Liver (tissue), 9 donors: ENCODE measurements around the gene FANK1. TPM values are rescaled to one million over a fixed set of nuclear protein-coding genes. Genes with fewer than 3 reads are reported as not detected.

Experiments used
- DNase-seq: peaks from one replicate; pipeline ENCODE4 v3.0.0-alpha.2; 2017; ENCODE audit warnings: low spot score
- H3K27ac ChIP-seq, 2 donors: one replicate each; pipeline ENCODE4 v1.7.0; 2013; ENCODE audit warnings: inconsistent platforms in 2 of 2, low read length in 2 of 2, control low read depth in 1 of 2, low read depth in 1 of 2, mild to moderate bottlenecking in 1 of 2
- H3K27me3 ChIP-seq, 4 donors: one replicate each; pipeline versions ENCODE4 v1.6.1 to v1.7.0; 2013; ENCODE audit warnings: low read length in 3 of 4, inconsistent platforms in 1 of 4, mild to moderate bottlenecking in 1 of 4, moderate library complexity in 1 of 4; ENCODE audit not compliant: control insufficient read depth in 4 of 4, insufficient read depth in 4 of 4
- H3K36me3 ChIP-seq, 4 donors: one replicate each; pipeline versions ENCODE4 v1.6.1 to v1.7.0; 2013; ENCODE audit warnings: low read length in 3 of 4, mild to moderate bottlenecking in 3 of 4, low read depth in 1 of 4, moderate library complexity in 1 of 4; ENCODE audit not compliant: control insufficient read depth in 4 of 4, insufficient read depth in 3 of 4
- H3K4me1 ChIP-seq, 4 donors: one replicate each; pipeline versions ENCODE4 v1.6.1 to v1.7.0; 2013; ENCODE audit warnings: low read length in 3 of 4, mild to moderate bottlenecking in 3 of 4, moderate library complexity in 1 of 4; ENCODE audit not compliant: control insufficient read depth in 4 of 4, insufficient read depth in 4 of 4
- H3K4me3 ChIP-seq, 3 donors: one replicate each; pipeline versions ENCODE4 v1.6.1 to v1.7.0; 2013; ENCODE audit warnings: low read length in 3 of 3, control low read depth in 1 of 3, low read depth in 1 of 3, mild to moderate bottlenecking in 1 of 3
- H3K9ac ChIP-seq, 2 donors: one replicate each; pipeline ENCODE4 v1.7.0; 2013; ENCODE audit warnings: low read length in 2 of 2, mild to moderate bottlenecking in 2 of 2, moderate library complexity in 2 of 2, control low read depth in 1 of 2, low read depth in 1 of 2
- H3K9me3 ChIP-seq, 4 donors: one replicate each; pipeline versions ENCODE4 v1.6.1 to v1.7.0; 2013; ENCODE audit warnings: low read length in 3 of 4; ENCODE audit not compliant: control insufficient read depth in 4 of 4
- EGR1 ChIP-seq, 2 donors: IDR thresholded peaks; 2 replicates each; pipeline ENCODE4 v1.6.1; 2016 to 2018; ENCODE audit warnings: antibody characterized with exemption in 2 of 2, low read depth in 2 of 2
- FOXA1 ChIP-seq: IDR thresholded peaks from 2 replicates; pipeline ENCODE4 v1.6.1; 2016; ENCODE audit warnings: antibody characterized with exemption
- FOXA2 ChIP-seq: IDR thresholded peaks from 2 replicates; pipeline ENCODE4 v1.6.1; 2016; ENCODE audit warnings: antibody characterized with exemption
- GABPA ChIP-seq, 2 donors: IDR thresholded peaks in 1 of 2; conservative IDR thresholded peaks in 1 of 2; 2 replicates each; pipeline ENCODE4 v1.6.1; 2016; ENCODE audit warnings: antibody characterized with exemption in 2 of 2, mild to moderate bottlenecking in 1 of 2, moderate library complexity in 1 of 2
- HNF4A ChIP-seq, 2 donors: conservative IDR thresholded peaks; 2 replicates each; pipeline ENCODE4 v1.6.1; 2016; ENCODE audit warnings: antibody characterized with exemption in 2 of 2, mild to moderate bottlenecking in 2 of 2
- HNF4G ChIP-seq: IDR thresholded peaks from 2 replicates; pipeline ENCODE4 v1.6.1; 2016; ENCODE audit warnings: antibody characterized with exemption
- JUND ChIP-seq, 2 donors: IDR thresholded peaks; 2 replicates each; pipeline ENCODE4 v1.6.1; 2016; ENCODE audit warnings: antibody characterized with exemption in 2 of 2
- NR2F2 ChIP-seq: IDR thresholded peaks from 2 replicates; pipeline ENCODE4 v1.6.1; 2016; ENCODE audit warnings: antibody characterized with exemption
- RAD21 ChIP-seq, 2 donors: IDR thresholded peaks; 2 replicates each; pipeline ENCODE4 v1.6.1; 2016; ENCODE audit warnings: antibody characterized with exemption in 2 of 2, mild to moderate bottlenecking in 2 of 2
- RXRA ChIP-seq, 2 donors: IDR thresholded peaks; 2 replicates each; pipeline ENCODE4 v1.6.1; 2017 to 2018; ENCODE audit warnings: antibody characterized with exemption in 2 of 2, mild to moderate bottlenecking in 1 of 2
- SP1 ChIP-seq: IDR thresholded peaks from 2 replicates; pipeline ENCODE4 v1.6.1; 2018; ENCODE audit warnings: antibody characterized with exemption, mild to moderate bottlenecking
- TAF1 ChIP-seq: conservative IDR thresholded peaks from 2 replicates; pipeline ENCODE4 v1.6.1; 2016; ENCODE audit warnings: antibody characterized with exemption, mild to moderate bottlenecking
- YY1 ChIP-seq: IDR thresholded peaks from 2 replicates; pipeline ENCODE4 v1.6.1; 2016; ENCODE audit warnings: antibody characterized with exemption, mild to moderate bottlenecking
- WGBS: extraction: QIAGEN DNeasy Blood & Tissue Kit; methylation state at CpG from one replicate; pipeline ENCODE4 v1.1.7; 2013; 5-methylcytosine and 5-hydroxymethylcytosine counted together
- polyA plus RNA-seq, 2 donors: library from polyadenylated mRNA; stranded (reverse) in 1 of 2; unstranded in 1 of 2; fragments of 200-250 nt in 1 of 2; fragments of >200 nt in 1 of 2; fragmentation: Nextera tagmentation in 1 of 2; extraction: Ambion mirVana in 1 of 2; gene quantifications; one replicate each; pipeline versions ENCODE4 v1.2.1 to v1.2.3, GENCODE V29; 2013 to 2015
- total RNA-seq, 2 donors: library from RNA; depleted of rRNA; stranded (reverse); fragments of >200 nt; gene quantifications; one replicate each; pipeline ENCODE4 v1.2.3, GENCODE V29; 2014
- TF ChIP-seq, protein P1 (sequence below): fragments of 150-350 bp; IDR thresholded peaks from 2 replicates; pipeline ENCODE4 v1.5.1; 2017; ENCODE audit warnings: improper control_type of control experiment, low read depth, low read length; ENCODE audit not compliant: missing input control
- TF ChIP-seq, protein P2 (sequence below): IDR thresholded peaks from 2 replicates; pipeline ENCODE4 v1.6.1; 2016; ENCODE audit warnings: antibody characterized with exemption
- TF ChIP-seq, protein P3 (sequence below): IDR thresholded peaks from 2 replicates; pipeline ENCODE4 v1.6.1; 2016; ENCODE audit warnings: antibody characterized with exemption
- TF ChIP-seq, protein P4 (sequence below): IDR thresholded peaks from 2 replicates; pipeline ENCODE4 v1.6.1; 2016; ENCODE audit warnings: antibody characterized with exemption, mild to moderate bottlenecking
- TF ChIP-seq, protein P5 (sequence below): IDR thresholded peaks from 2 replicates; pipeline ENCODE4 v1.6.1; 2016; ENCODE audit warnings: antibody characterized with exemption
- donor health status: healthy.
- donor health status: healthy.
- donor health status: healthy.
- donor health status: healthy.
- donor health status: healthy.

The FANK1 gene
- total and polyA plus RNA-seq, 4 donors = 0.28 TPM; not detected in 3

DNA sequence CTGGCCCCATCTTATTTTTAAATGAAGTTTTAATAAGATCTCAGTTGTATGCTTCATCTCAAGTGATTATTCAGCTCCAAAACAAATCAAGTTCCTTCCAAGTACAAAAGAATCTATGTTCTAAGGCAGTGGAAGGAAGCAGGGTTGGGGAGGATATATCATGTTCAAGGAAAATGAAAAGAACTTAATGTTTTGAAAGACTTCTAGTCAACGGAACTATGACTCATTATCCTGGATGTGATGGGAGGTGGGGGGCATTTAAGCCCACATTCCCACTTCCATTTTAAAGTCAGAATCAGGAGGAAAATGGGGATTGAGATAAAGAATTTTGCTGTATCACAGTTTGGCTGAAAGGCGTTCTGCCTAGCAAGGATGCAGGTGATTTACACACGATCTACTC, 59.4 kb downstream of the FANK1 start (continued):
- TF ChIP-seq, protein P1, sequence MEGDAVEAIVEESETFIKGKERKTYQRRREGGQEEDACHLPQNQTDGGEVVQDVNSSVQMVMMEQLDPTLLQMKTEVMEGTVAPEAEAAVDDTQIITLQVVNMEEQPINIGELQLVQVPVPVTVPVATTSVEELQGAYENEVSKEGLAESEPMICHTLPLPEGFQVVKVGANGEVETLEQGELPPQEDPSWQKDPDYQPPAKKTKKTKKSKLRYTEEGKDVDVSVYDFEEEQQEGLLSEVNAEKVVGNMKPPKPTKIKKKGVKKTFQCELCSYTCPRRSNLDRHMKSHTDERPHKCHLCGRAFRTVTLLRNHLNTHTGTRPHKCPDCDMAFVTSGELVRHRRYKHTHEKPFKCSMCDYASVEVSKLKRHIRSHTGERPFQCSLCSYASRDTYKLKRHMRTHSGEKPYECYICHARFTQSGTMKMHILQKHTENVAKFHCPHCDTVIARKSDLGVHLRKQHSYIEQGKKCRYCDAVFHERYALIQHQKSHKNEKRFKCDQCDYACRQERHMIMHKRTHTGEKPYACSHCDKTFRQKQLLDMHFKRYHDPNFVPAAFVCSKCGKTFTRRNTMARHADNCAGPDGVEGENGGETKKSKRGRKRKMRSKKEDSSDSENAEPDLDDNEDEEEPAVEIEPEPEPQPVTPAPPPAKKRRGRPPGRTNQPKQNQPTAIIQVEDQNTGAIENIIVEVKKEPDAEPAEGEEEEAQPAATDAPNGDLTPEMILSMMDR = no peak
- no peak for TF ChIP-seq HNF4G
- TF ChIP-seq SP1 = no peak
- no peak for TF ChIP-seq FOXA2
- no peak for TF ChIP-seq HNF4A (conservative IDR thresholded peaks at IDR 0.05)

DNA sequence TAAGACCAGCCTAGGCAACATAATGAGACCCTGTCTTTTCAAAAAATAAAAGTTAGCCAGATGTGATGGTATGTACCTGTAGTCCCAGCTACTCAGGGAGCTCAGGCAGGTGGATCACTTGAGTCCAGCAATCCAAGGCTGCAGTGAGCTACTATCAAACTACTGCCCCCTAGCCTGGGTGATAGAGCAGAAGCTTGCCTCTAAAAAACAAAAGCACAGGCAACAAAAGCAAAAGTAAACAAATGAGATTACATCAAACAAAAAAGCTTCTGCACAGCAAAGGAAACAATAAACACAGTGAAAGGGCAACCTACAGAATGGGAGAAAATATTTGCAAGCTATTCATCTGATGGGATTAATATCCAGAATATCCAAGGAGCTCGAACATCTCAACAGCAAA, 65.4 kb downstream of the FANK1 start:
- Histone ChIP-seq H3K27ac (no peak overlapping the region), H3K36me3 (no peaks in the 10 kb centered on the region), H3K4me3 (no peak overlapping the region), H3K9ac (no peak overlapping the region), H3K4me1 (no peaks in the 10 kb centered on the region), H3K9me3 (peaks cover 0 to 3% (median 0%) of the 10 kb centered on the region in 4 donors), H3K27me3 (no peaks in the 10 kb centered on the region)
- WGBS = 75% methylated on average over 1 of the region's 1 CpG
- TF ChIP-seq FOXA2 (no peak), FOXA1 (no peak), TAF1 (no peak), HNF4A (conservative IDR thresholded peaks at IDR 0.05) (no peak), EGR1 (IDR thresholded peaks at IDR 0.05; ENCODE audit: low read depth in 2 of 2) (no peak), YY1 (no peak), RAD21 (IDR thresholded peaks at IDR 0.05) (no peak)
- TF ChIP-seq, protein P2, sequence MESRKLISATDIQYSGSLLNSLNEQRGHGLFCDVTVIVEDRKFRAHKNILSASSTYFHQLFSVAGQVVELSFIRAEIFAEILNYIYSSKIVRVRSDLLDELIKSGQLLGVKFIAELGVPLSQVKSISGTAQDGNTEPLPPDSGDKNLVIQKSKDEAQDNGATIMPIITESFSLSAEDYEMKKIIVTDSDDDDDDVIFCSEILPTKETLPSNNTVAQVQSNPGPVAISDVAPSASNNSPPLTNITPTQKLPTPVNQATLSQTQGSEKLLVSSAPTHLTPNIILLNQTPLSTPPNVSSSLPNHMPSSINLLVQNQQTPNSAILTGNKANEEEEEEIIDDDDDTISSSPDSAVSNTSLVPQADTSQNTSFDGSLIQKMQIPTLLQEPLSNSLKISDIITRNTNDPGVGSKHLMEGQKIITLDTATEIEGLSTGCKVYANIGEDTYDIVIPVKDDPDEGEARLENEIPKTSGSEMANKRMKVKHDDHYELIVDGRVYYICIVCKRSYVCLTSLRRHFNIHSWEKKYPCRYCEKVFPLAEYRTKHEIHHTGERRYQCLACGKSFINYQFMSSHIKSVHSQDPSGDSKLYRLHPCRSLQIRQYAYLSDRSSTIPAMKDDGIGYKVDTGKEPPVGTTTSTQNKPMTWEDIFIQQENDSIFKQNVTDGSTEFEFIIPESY = no peak
- TF ChIP-seq, protein P3, sequence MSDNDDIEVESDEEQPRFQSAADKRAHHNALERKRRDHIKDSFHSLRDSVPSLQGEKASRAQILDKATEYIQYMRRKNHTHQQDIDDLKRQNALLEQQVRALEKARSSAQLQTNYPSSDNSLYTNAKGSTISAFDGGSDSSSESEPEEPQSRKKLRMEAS = no peak
- TF ChIP-seq, protein P1 = no peak
- no peak for DNase-seq

DNA sequence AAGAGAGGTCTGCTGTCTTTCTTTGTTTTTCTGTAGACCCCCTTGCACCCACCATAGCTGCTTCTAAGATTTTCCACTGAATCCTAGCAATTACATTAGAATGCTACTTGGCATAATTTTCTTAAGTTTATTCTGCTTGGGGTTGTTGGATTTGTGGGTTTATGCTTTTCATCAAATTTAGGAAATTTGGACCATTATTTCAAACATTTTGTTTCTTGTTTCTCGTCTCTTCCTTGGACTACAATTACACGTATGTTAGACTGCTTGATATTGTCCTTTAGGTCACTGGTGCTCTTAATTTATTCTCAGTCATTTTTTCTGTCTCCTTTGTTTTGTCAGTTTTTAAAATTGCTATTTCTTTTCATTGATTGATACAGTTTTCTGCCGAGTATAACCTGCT, 65.8 kb downstream of the FANK1 start:
- Histone ChIP-seq H3K4me3 (no peak overlapping the region), H3K27me3 (no peaks in the 10 kb centered on the region), H3K9ac (no peak overlapping the region), H3K9me3 (peaks cover 0 to 3% (median 0%) of the 10 kb centered on the region in 4 donors), H3K27ac (no peak overlapping the region), H3K4me1 (no peaks in the 10 kb centered on the region), H3K36me3 (no peaks in the 10 kb centered on the region)
- DNase-seq = no peak
- 92% methylated on average over 3 of the region's 3 CpGs for WGBS
- TF ChIP-seq HNF4G (no peak), GABPA (IDR thresholded peaks at IDR 0.05 in 1 of 2, conservative IDR thresholded peaks at IDR 0.05 in 1 of 2) (no peak), YY1 (no peak), JUND (IDR thresholded peaks at IDR 0.05) (no peak), RXRA (IDR thresholded peaks at IDR 0.05) (no peak), NR2F2 (no peak), SP1 (no peak), TAF1 (no peak)
- TF ChIP-seq, protein P4, sequence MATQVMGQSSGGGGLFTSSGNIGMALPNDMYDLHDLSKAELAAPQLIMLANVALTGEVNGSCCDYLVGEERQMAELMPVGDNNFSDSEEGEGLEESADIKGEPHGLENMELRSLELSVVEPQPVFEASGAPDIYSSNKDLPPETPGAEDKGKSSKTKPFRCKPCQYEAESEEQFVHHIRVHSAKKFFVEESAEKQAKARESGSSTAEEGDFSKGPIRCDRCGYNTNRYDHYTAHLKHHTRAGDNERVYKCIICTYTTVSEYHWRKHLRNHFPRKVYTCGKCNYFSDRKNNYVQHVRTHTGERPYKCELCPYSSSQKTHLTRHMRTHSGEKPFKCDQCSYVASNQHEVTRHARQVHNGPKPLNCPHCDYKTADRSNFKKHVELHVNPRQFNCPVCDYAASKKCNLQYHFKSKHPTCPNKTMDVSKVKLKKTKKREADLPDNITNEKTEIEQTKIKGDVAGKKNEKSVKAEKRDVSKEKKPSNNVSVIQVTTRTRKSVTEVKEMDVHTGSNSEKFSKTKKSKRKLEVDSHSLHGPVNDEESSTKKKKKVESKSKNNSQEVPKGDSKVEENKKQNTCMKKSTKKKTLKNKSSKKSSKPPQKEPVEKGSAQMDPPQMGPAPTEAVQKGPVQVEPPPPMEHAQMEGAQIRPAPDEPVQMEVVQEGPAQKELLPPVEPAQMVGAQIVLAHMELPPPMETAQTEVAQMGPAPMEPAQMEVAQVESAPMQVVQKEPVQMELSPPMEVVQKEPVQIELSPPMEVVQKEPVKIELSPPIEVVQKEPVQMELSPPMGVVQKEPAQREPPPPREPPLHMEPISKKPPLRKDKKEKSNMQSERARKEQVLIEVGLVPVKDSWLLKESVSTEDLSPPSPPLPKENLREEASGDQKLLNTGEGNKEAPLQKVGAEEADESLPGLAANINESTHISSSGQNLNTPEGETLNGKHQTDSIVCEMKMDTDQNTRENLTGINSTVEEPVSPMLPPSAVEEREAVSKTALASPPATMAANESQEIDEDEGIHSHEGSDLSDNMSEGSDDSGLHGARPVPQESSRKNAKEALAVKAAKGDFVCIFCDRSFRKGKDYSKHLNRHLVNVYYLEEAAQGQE = no peak
- TF ChIP-seq, protein P3 = no peak
- TF ChIP-seq, protein P5, sequence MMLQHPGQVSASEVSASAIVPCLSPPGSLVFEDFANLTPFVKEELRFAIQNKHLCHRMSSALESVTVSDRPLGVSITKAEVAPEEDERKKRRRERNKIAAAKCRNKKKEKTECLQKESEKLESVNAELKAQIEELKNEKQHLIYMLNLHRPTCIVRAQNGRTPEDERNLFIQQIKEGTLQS = no peak
- TF ChIP-seq, protein P2 = no peak
